HepG2 (cell line): ENCODE measurements around the gene PLIN1.

Experiments
- ATF3 ChIP-seq: sonication (generic); formaldehyde crosslinking; IDR thresholded peaks from 2 replicates; pipeline ENCODE4 v1.4.0; 2020; ENCODE audit warnings: missing genetic modification reagents
- GATAD2A ChIP-seq: IDR thresholded peaks from 2 replicates; pipeline ENCODE4 v1.6.1; 2016
- POLR2A ChIP-seq, 2 experiments: IDR thresholded peaks; 2 replicates each; pipeline ENCODE4 v1.6.1; 2011; ENCODE audit warnings: low read depth in 2 of 2, low read length in 2 of 2, mild to moderate bottlenecking in 1 of 2, moderate library complexity in 1 of 2; ENCODE audit not compliant: insufficient read depth in 1 of 2
- POLR2AphosphoS5 ChIP-seq: IDR thresholded peaks from 2 replicates; pipeline ENCODE4 v1.6.1; 2012; ENCODE audit warnings: low read depth, low read length
- TAF1 ChIP-seq: sonication (generic); formaldehyde crosslinking; IDR thresholded peaks from 2 replicates; pipeline ENCODE4 v1.4.0; 2020; ENCODE audit warnings: missing genetic modification reagents
- ZNF207 ChIP-seq: fragments of 450-650 bp; IDR thresholded peaks from 2 replicates; pipeline ENCODE4 v1.6.1; 2016; ENCODE audit warnings: antibody characterized with exemption, borderline replicate concordance
- ZNF274 ChIP-seq: sonication (generic); formaldehyde crosslinking; IDR thresholded peaks from 2 replicates; pipeline ENCODE4 v1.5.1; 2020; ENCODE audit warnings: mild to moderate bottlenecking, missing genetic modification reagents
- ZNF335 ChIP-seq: sonication (generic); formaldehyde crosslinking; IDR thresholded peaks from 2 replicates; pipeline ENCODE4 v1.4.0; 2020; ENCODE audit warnings: missing genetic modification reagents
- ZNF367 ChIP-seq: sonication (generic); formaldehyde crosslinking; IDR thresholded peaks from 2 replicates; pipeline ENCODE4 v1.4.0; 2020; ENCODE audit warnings: missing genetic modification reagents, borderline replicate concordance
- ZNF605 ChIP-seq: sonication (generic); formaldehyde crosslinking; IDR thresholded peaks from 2 replicates; pipeline ENCODE4 v1.8.0; 2022; ENCODE audit warnings: mild to moderate bottlenecking, missing genetic modification reagents
- ZNF652 ChIP-seq: IDR thresholded peaks from 2 replicates; pipeline ENCODE4 v1.6.1; 2016; ENCODE audit warnings: low read depth, borderline replicate concordance

- TF ChIP-seq ZNF652 (CRISPR knock-in tag) = no peak
- no peak for TF ChIP-seq POLR2A (IDR thresholded peaks at IDR 0.05; ENCODE audit: insufficient read depth in 1 of 2, low read depth in 2 of 2, low read length in 2 of 2)
- TF ChIP-seq ZNF367 (CRISPR knock-in tag) = no peak
- no peak for TF ChIP-seq POLR2AphosphoS5
- TF ChIP-seq ZNF605 (CRISPR knock-in tag) = no peak
- TF ChIP-seq ZNF207 = no peak
- TF ChIP-seq ATF3 (CRISPR knock-in tag) = no peak
- no peak for TF ChIP-seq ZNF274
- no peak for TF ChIP-seq GATAD2A (CRISPR knock-in tag)
- TF ChIP-seq TAF1 = no peak
- no peak for TF ChIP-seq ZNF335
Measured at GRCh38 chr15:89707577-89707976, 28.4 kb upstream of the PLIN1 start.
